ELF-1 (cell line): ENCODE results near the gene SAPCD2.

ENCODE experiments used
- DNase-seq: peaks from one replicate; pipeline ENCODE4 v3.0.0-alpha.2; 2016; ENCODE audit warnings: low read depth, low spot score

SAPCD2 gene

DNA sequence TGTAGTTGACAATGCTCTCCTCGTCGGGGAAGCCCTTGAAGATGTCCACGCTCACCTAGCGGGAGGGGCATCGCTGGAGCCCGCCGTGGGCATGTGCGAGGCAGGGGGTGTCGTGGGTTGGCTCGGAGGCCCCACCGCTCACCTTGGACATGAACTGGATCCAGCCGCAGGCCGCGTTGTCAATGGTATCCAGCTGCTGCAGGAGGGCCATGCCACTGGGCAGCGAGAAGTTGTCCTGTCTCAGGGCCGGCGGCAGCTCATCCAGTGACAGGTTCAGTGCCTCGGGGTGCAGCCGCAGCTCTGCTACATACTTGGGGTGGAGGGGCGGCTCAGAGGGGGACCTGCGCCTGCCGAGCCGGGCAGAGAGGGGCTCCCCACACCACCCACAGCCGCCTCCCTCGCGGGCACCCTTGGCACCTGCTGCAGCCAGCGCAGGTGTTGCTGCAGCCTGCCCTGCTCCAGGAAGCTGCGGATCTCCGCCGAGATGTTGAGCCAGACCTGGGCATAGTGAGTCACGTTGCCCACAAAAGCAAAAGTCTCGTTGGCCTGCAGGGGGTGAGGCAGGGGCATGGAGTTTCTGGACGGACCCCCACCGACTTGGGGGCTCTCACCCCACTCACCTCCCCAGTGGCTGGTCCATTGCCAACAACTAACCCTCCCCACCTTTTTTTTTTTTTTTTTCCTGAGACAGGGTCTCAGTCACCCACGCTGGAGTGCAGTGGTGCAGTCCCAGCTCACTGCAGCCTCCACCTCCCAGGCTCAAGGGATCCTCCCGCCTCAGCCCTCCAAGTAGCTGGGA lies 51.4 kb downstream of the SAPCD2 start:
- no peak for DNase-seq

DNA sequence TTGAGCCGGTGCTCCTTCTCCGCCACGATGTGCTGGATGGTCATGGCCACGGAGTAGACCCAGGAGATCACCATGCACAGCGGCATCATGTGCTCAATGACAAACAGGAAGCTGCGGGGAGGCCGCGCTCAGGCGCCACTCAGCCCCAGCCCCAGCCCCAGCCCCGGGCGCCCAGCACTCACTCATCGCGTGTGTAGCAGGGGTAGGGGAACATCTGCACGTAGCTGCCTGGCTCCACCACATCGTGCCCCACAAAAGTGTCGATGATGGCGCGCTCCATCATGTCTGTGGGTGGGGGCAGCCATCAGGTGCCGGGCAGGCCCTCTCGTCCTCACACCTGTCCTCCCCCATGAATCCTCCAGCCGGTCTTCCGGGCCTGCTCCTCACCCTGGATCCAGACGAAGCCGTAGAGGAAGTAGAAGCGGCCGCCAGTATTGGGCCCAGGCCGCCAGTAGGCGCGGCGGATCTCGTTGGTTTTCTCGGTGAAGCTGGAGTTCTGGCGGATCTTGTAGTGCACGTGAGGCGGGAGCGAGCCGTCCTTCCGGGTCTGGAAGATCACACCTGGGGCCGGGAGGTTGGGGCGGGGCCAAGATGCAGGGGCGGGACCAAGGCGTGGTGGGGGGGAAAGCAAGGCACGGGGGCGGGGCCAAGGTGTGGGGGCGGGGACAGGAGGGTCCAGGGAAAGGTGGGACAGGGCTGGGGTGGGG lies 52.4 kb downstream of the SAPCD2 start:
- DNase-seq = no peak

DNA sequence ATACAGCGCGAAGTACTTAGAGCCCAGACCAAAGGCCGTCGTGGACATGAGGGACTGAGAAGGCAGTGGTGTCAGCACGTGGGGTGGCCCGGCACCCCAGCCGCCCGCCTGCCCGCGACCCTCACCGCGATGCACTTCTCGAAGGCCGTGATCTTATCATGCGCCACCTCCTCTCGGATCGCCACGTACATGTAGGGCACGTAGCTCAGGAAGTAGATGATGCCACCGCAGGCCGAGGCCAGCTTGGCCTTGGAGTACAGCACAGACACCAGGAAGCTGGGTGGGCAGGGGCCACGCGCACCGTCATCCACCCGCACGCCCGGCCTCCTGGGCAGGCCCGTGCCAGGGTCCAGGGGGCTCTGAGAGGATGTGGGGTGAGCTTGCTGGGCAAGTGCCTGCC lies 53.3 kb downstream of the SAPCD2 start:
- no peak for DNase-seq

DNA sequence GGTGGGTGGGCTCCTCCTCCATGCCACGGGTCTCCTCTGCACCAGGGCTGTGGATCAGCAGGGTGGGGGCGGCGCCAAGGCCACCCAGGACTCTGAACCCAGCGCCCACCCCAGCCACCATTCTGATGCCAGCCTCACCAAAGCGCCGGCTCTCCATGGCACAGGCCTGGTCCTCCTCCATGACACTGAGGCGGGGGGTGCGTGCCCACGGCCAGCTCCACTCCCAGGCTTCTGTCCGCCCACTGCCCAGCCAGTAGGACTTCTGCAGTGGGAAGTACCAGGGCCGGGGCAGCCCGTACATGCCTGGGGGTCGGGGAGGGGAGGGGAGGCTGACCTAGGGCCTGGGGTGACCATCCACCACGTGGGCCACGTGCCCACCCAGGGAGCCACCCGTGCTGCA lies 53.9 kb downstream of the SAPCD2 start:
- no peak for DNase-seq

DNA sequence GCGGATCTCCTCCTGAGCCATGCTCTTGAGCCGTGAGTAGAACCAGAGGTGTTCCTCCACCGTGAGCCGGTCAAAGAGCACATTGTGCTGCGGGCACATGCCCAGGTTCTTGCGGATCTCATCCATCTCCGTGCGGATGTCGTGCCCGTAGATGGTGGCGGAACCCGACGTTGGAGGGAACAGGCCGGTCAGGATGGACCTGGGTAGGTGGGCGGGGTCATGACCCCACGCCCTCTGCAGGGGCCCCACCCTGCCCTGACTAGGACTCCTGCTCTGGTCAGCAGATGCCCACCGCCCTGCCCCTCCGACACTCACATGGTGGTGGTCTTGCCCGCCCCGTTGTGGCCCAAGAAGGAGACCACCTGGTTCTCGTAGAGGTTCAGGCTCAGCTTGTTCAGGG lies 54.4 kb downstream of the SAPCD2 start:
- no peak for DNase-seq

DNA sequence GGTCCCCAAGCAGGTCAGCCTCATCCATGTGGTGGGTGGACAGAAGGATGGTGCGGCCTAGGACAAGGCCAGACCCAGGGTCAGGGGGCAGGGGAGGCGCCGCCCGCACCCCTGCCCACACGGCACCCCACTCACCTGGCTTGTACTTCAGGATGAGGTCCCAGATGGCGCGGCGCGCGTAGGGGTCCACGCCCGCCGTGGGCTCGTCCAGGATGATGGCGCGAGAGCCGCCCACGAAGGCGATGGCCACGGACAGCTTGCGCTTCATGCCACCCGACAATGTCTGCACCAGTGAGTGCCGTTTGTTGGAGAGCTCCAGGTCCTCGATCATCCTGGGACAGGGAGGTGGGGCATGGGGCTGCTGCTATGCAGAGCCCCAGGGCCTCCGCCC lies 54.8 kb downstream of the SAPCD2 start:
- no peak for DNase-seq

DNA sequence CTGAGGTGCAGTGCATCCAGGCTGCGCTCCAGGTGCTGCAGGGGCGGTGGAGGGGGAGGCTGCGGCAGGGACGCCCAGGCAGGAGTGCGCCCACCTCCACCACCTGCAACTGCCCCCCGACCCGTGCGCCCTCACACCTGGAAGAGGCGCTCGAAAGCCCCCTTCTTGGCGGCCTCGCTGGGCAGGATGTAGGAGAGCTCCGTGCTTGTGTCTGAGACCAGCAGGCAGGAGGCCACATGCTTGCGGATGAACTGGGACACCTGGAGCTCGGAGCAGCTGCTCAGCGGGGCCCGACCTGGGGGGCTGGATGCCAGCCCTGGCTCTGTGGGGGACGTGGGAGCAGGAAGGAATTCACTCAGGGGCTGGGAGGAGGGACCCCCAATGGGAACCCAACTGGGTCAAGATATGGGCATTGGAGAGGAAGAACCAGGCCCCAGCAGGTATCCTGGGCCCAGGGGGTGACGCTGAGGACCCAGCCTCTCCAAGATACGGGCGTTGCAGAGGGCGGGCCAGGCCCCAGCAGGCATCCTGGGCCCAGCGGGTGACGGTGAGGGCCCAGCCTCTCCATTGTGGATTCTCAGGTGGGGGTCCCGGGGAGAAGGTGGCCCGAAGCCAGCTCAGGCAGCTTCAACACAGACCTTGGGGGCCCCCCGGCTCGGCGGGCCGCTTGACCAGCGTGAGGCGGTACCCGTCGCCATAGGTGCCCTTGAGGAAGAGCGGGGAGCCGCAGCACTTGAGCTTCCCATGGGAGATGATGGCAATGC lies 55.4 kb downstream of the SAPCD2 start:
- no peak for DNase-seq

DNA sequence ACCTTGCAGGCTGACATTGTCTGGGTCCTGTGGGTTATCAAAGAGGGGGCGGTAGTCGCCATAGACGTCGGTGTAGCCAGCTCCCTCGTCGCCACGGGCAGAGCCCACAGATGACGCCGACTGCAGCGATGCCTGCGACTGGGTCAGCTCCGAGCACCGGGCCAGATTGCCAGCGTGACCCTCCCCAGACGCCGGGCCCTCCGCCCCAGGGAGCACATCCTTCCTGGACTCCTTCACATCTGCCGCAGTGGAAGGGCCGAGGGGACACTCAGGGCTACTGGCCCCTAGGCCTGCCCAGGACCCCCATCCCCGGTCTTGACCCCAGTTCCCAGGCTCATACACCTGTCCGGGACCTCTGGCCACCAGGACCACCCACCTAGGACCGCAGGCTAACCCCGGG lies 56.2 kb downstream of the SAPCD2 start:
- DNase-seq = no peak

DNA sequence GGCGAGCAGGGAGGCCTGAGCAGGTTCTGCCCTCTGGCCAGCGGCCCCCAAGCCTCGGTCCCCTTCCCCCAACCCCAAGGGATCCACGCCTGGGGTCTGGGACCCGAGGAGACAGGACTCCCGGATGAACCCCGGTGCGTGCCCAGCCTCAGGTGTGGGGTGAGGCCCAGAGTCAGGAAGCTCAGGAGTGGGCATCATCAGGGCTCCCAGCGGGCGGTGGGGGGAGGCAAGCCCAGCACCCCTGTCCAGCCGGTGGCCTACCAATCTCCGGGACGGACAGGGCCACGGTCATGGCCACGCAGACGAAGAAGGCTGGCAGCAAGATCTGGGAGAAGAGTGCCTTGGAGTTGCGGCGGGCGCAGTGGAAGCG lies 56.8 kb downstream of the SAPCD2 start:
- DNase-seq = no peak

DNA sequence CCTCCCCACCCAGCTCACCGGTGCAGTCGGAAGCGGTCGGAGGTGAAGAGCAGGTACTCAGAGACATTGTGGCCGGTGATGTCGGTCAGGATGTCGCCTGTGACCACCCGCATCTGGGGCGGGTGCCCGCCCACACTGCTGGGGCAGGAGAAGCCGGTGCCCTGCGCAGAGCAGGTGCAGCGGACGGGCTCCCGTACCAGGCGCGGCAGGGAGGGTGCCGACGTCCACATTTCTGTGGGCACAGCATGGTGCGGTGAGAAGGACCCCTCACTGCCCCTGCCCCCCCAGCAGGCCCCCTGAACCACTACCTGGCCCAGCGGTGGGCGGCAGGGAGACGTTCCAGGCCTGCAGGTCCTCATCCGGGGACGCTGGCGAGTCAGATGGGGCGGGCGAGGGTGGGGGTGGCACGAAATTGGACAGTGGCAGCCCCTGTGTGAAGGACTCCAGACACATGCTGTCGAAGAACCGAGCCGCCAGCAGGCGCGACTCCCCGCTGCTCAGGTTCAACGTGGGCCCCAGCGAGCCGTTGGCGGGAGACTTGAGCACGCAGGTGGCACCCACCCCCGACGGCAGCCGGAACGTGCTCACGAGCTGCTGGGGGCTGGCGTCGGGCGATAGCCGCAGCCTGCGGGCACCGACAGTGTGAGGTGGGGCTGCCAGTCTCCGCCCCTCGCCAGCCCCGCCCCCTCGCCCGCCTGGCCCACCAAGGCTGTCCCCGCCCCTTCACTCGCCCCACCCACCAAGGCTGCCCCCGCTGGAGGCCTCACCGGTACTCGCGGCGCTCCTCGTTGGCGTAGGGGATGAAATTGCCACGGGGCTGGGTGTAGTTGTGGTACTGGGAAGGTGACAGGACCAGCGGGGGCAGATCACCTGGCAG lies 57.4 kb downstream of the SAPCD2 start:
- no peak for DNase-seq
